ENCODE measurements around the gene FAM13A. TPM values are rescaled to one million over a fixed set of nuclear protein-coding genes. Genes with fewer than 3 reads are reported as not detected.

The FAM13A gene
- polyA plus RNA-seq, 1 donor from 2014 or later = 4.0 TPM

- Histone ChIP-seq H3K9me3 (ENCODE audit: low read length) (no peaks in the 10 kb centered on the region), H3K27ac (ENCODE audit: low read length) (no peak overlapping the region), H3K4me2 (ENCODE audit: low read length) (no peak overlapping the region), H3K27me3 (ENCODE audit: insufficient read depth, low read depth, low read length) (no peaks in the 10 kb centered on the region), H3K4me3 (ENCODE audit: low read length) (no peak overlapping the region), H3K36me3 (ENCODE audit: insufficient read depth, low read length) (no peaks in the 10 kb centered on the region), H2AFZ (ENCODE audit: low read depth, low read length) (no peak overlapping the region), H3F3A (ENCODE audit: insufficient read depth, low read length, poor library complexity, severe bottlenecking) (no peaks in the 10 kb centered on the region), H3K9ac (ENCODE audit: low read length) (no peak overlapping the region), H3K9me2 (ENCODE audit: insufficient read depth, low read length) (no peaks in the 10 kb centered on the region), H4K20me1 (ENCODE audit: insufficient read depth) (no peaks in the 10 kb centered on the region), H3K79me2 (replicated peaks; ENCODE audit: insufficient read depth, low read length) (no peaks in the 10 kb centered on the region)
- TF ChIP-seq RAD21 (conservative IDR thresholded peaks at IDR 0.05) (no peak), TAF1 (IDR thresholded peaks at IDR 0.05; ENCODE audit: low read depth) (no peak), EP300 (conservative IDR thresholded peaks at IDR 0.05; ENCODE audit: poor library complexity, severe bottlenecking) (no peak)
Observed at GRCh38 chr4:88897752-88898151, 159.2 kb downstream of the FAM13A start.

GRCh38 chr4:88897180-88897579 lies 159.8 kb downstream of the FAM13A start:
- Histone ChIP-seq H3K27ac (ENCODE audit: low read length) (no peak overlapping the region), H3K27me3 (ENCODE audit: insufficient read depth, low read depth, low read length) (no peaks in the 10 kb centered on the region), H3F3A (ENCODE audit: insufficient read depth, low read length, poor library complexity, severe bottlenecking) (no peaks in the 10 kb centered on the region), H3K4me3 (ENCODE audit: low read length) (no peak overlapping the region), H3K9me3 (ENCODE audit: low read length) (no peaks in the 10 kb centered on the region), H3K79me2 (replicated peaks; ENCODE audit: insufficient read depth, low read length) (no peaks in the 10 kb centered on the region), H2AFZ (ENCODE audit: low read depth, low read length) (no peak overlapping the region), H4K20me1 (ENCODE audit: insufficient read depth) (no peaks in the 10 kb centered on the region), H3K9me2 (ENCODE audit: insufficient read depth, low read length) (no peaks in the 10 kb centered on the region), H3K36me3 (ENCODE audit: insufficient read depth, low read length) (no peaks in the 10 kb centered on the region), H3K4me2 (ENCODE audit: low read length) (no peak overlapping the region), H3K9ac (ENCODE audit: low read length) (no peak overlapping the region)
- TF ChIP-seq REST (IDR thresholded peaks at IDR 0.05; ENCODE audit: borderline replicate concordance) (no peak), EP300 (conservative IDR thresholded peaks at IDR 0.05; ENCODE audit: poor library complexity, severe bottlenecking) (no peak), RAD21 (conservative IDR thresholded peaks at IDR 0.05) (no peak), MXI1 (conservative IDR thresholded peaks at IDR 0.05; ENCODE audit: poor library complexity, severe bottlenecking) (no peak), SMC3 (conservative IDR thresholded peaks at IDR 0.05; ENCODE audit: poor library complexity) (no peak), TAF1 (IDR thresholded peaks at IDR 0.05; ENCODE audit: low read depth) (no peak), POLR2AphosphoS5 (IDR thresholded peaks at IDR 0.05) (no peak)

GRCh38 chr4:88893961-88894360 lies 163.0 kb downstream of the FAM13A start:
- H4K20me1 ChIP-seq (ENCODE audit: insufficient read depth) = no peaks in the 10 kb centered on the region
- H3K9me2 ChIP-seq (ENCODE audit: insufficient read depth, low read length) = no peaks in the 10 kb centered on the region
- TF ChIP-seq TAF1 (IDR thresholded peaks at IDR 0.05; ENCODE audit: low read depth) = no peak
- TF ChIP-seq SMC3 (conservative IDR thresholded peaks at IDR 0.05; ENCODE audit: poor library complexity) = no peak
- no peak for TF ChIP-seq EP300 (conservative IDR thresholded peaks at IDR 0.05; ENCODE audit: poor library complexity, severe bottlenecking)
- TF ChIP-seq RAD21 (conservative IDR thresholded peaks at IDR 0.05) = no peak
- no peak for TF ChIP-seq EZH2 (IDR thresholded peaks at IDR 0.05; ENCODE audit: borderline replicate concordance, insufficient read depth, low read length, poor library complexity, severe bottlenecking)
- TF ChIP-seq REST (IDR thresholded peaks at IDR 0.05; ENCODE audit: borderline replicate concordance) = no peak
- no peak for TF ChIP-seq POLR2AphosphoS5 (IDR thresholded peaks at IDR 0.05)
- TF ChIP-seq MXI1 (conservative IDR thresholded peaks at IDR 0.05; ENCODE audit: poor library complexity, severe bottlenecking) = no peak
- no peak for TF ChIP-seq CTCF (IDR thresholded peaks at IDR 0.05; ENCODE audit: poor library complexity, severe bottlenecking)
- no peaks in the 10 kb centered on the region for H3K9me3 ChIP-seq (ENCODE audit: low read length)
- H3K27me3 ChIP-seq (ENCODE audit: insufficient read depth, low read depth, low read length) = no peaks in the 10 kb centered on the region
- no peaks in the 10 kb centered on the region for H3F3A ChIP-seq (ENCODE audit: insufficient read depth, low read length, poor library complexity, severe bottlenecking)
- no peak overlapping the region for H3K4me2 ChIP-seq (ENCODE audit: low read length)
- no peak overlapping the region for H2AFZ ChIP-seq (ENCODE audit: low read depth, low read length)
- no peak overlapping the region for H3K4me3 ChIP-seq (ENCODE audit: low read length)
- no peak overlapping the region for H3K27ac ChIP-seq (ENCODE audit: low read length)
- H3K79me2 ChIP-seq (replicated peaks; ENCODE audit: insufficient read depth, low read length) = no peaks in the 10 kb centered on the region
- H3K9ac ChIP-seq (ENCODE audit: low read length) = no peak overlapping the region
- no peaks in the 10 kb centered on the region for H3K36me3 ChIP-seq (ENCODE audit: insufficient read depth, low read length)
